Posterior cingulate gyrus (tissue), 11 donors: ENCODE data around the gene CRYBG1.
A peak's percentile ranks its signal among the peaks of the same experiment; 100 is the strongest.

Source experiments
- DNase-seq, 10 donors: peaks; one replicate each; pipeline versions ENCODE4 v3.0.0 to v3.0.0-alpha.2; 2020 to 2021; ENCODE audit warnings: mixed read lengths in 3 of 10
- intact Hi-C: fragments of 100-400 bp; cut with DNase I; formaldehyde crosslinking; loops from one replicate; pipeline ENCODE4 v1.15.1; 2023

The CRYBG1 gene

DNA sequence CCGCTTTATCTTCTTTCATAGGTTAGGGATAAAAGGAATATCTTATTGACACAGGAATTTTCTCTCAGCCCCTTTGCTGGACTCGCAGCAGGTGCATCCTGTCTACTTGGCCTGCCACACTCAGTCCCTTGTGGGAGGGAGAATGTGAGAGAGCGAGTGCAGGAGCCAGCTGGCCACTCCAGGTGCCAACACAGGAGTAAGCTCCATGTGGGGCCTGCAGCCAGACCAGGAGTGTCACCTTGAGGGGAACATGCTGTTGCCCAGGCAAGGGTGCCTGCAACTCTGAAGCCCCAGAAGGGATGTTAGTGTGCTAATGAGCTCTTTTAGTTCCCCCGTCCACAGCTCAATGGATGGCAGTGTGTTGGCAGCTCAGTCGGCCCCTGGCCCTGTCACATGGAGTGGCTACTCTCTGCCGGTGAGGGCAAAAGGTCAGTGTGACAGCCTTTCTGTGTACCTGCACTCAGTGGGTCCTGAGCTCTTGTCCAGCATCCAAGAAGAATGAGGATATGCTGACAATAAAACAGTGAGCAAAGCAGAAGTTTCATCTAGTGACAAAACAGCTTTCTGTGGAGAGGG, 57.1 kb downstream of the CRYBG1 start:
- intact Hi-C loops, result no loop called here
- DNase-seq, result peak in 1 of 10 donors; percentile 21

DNA sequence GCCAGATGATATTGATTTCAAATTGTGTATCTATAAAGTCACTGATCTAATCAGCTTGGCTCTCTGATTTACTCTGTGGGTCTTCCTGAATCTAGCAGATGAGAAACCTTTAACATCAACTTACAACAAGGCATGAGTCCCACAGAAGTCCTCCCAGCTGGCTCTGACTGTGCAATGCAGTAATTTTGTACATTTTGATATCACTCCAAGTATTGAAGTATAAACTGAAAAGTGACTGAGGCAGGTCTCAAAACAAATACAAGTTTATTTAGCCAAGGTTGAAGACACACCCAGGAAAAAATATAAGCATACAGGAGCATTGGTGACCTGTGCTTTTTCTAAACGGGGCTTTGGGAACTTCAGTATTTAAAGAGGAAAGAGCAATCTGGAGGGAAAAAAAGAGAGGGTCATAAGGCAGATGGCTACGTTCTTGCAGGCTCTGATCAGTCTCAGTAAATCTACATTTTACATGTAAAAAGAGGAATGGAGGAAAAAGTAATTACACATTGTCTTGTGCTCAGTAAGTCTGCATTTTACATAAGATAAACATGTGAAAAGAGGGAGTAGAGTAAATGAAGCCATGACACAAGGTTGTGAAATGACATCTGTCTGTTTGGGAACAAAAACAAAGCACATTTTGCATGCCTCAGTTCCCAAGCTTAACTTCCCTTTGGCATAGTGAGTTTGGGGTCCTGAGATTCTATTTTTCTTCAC, 59.5 kb downstream of the CRYBG1 start:
- intact Hi-C loops, result no loop called here
- DNase-seq, result no peak

DNA sequence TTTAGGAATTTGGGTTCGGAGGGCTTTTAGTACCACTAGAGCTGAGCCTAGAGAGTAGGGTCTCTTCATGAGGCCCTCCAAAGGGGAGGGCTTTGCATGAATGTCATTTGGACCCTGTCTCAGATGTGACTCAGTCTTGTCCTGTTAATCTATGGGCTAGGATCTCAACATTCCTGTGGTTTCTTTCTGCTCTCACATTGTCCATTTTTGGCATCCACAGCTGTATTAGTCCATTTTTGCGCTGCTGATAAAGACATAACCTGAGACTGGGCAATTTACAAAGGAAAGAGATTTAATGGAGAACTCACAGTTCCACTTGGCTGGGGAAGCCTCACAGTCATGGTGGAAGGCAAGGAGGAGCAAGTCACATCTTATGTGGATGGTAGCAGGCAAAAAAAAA, 61.0 kb downstream of the CRYBG1 start:
- intact Hi-C loops, result no loop called here
- no peak for DNase-seq

DNA sequence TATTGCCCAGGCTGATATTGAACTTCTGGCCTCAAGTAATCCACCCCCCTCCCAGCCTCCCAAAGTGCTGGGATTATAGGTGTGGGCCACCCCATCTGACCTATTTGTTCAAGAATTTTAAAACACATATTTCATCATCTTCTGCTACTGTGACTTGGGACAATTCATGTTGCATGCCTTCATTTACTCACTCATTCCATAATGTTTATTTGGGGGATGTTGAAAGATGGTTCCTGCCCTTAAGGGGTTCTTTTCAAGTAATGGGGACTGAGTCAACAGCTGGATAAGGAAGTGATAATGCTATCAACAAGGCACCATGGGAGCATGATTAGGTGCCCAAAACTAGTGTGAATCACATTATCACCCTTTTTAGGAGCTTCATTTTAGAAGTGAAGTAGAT, 62.0 kb downstream of the CRYBG1 start:
- intact Hi-C loops, result no loop called here

DNA sequence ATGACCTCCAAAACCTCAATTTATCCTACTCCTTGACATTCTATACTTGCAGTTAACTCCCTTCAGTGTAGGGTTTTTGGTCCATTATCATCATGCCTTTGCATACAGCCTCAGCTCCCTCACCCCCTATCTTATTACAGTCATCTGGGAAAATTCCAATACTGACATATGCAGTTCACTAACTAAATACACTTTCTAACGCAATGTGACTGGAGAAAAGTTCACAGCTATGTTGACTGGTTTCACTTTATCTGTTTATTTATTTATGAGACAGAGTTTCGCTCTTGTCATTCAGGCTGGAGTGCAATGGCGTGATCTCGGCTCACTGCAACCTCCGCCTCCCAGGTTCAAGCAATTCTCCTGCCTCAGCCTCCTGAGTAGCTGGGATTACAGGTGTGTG, 64.9 kb downstream of the CRYBG1 start:
- DNase-seq, result no peak
- intact Hi-C loops, result no loop called here

More for the DNA sequence above, 62.0 kb downstream of the CRYBG1 start:
- DNase-seq, result no peak

DNA sequence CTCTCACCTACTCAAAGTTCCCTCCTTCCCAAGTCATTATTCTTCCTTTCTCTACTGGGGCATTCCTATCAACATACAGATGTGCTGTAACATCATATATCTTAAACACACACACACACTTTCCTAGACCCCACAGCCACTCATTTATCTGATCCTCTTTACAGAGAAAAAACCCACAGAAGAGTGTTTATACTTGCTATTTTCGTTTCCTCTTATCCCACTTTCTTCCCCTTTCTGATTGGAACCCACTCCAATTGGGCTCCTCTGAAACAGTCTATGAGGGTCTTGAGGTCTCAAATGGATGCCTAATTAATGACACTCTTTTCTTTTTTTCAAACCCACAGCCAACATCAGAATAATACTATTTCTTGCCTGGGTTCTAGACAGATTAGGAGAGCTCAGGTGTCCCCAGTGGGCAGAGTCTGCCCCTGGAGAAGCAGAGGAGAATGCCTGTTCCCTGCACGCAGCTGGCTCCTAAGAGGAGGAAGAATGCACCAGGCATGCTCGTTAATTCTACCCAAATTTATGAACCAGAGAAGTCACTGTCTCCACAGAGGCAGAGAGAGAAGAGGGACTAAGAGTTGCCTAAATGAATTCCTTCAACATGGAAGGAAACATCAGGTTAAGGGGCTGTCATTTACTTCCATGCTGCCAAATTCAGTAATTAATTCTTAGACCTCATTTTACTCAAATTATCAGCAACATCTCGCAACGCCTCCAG, 65.9 kb downstream of the CRYBG1 start:
- intact Hi-C loops, result no loop called here

DNA sequence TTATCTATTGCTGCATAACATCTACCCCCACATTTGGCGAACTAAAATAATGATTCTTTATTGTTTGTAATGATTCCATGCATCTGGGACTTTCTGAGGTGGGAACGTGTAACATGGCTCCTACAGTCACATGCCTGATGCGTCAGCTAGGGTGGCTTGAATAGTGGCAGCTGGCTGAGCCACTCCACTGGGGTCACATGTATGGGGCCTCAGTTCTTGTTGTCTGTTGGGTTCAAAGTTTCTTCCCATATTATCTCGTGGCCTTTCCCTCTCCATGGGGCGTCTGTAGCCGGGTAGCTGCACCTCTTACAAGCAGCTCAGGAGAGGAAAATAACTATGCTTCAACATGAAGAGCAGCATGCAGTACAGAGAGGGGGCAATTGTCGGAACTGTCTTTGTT, 69.9 kb downstream of the CRYBG1 start:
- intact Hi-C loops, result no loop called here

More for the DNA sequence above, 65.9 kb downstream of the CRYBG1 start:
- no peak for DNase-seq

DNA sequence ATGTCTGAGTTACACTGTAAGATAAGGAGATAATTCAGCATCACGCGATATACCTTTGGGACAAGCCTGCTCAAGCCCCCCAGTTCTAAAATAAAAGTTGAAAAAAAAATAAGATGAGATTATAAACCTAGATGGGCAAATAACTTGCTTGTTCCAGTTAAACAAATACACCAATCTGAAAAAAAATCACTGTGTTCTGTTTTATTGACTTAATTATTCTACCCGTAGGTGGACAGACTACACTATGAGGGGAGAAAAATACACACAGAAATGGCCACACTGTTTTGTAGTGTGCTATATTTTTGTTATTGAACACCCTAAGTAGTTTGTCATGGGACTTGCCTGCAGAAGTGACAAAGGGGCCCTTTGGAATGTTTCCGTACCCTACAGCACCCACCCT, 70.9 kb downstream of the CRYBG1 start:
- intact Hi-C loops, result no loop called here
- DNase-seq, result no peak

More for the DNA sequence above, 69.9 kb downstream of the CRYBG1 start:
- no peak for DNase-seq

DNA sequence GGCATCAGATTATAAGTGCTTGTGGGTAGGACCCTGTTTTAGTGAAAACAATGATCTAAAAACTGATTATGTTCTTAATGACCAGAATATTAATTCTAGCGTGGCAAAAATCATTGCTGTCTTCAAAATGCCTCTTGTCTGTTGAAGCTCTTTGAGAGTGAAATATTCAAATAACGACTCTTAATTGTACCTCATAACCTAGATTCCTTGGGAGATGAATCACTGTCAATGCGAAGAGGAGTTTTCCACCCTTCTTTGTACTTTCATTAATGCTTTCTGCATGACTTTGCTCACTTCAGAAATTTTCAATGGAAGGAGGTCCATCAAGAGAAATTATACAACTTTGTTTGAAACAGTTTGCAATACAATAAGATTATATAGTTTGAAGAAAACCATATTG, 71.5 kb downstream of the CRYBG1 start:
- DNase-seq, result no peak
- intact Hi-C loops, result no loop called here

DNA sequence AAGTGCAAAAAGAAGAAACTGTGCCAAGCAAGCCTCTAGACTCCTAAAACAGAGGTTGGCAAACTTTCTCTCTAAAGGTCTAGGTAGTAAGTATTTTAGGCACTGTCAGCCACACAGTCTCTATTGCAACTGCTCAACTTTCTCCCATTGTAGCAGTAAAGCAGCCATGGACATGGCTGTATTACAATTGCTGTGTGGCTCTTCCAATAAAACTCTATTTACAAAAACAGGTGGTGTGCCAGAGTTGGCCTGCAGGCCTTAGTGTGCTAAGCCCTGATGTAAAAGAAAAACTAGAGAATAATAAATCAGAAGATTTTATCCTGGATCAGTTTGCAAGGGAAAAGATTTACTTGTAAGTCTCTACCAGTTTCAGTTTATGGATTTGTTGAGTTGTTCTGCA, 74.0 kb downstream of the CRYBG1 start:
- DNase-seq, result no peak
- intact Hi-C loops, result no loop called here

DNA sequence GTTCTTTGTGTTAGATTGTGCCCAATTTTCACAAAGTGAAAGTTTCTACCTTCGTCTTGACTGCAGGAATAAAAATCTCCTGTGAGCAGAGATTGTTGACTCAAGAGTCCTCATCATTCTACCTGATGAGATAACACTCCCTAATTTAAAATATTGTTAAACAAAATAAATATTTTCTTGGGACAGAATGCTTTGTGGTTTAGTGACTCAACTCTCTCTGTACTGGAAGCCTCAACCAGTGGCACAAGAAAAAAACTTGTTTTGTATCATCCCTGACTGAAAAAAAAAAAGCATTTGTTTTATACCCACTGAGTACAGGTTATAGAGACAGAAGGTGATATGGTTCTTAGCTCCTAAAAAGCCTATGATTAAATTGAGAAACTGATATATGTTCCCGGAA, 78.9 kb downstream of the CRYBG1 start:
- intact Hi-C loops, result no loop called here
- DNase-seq, result no peak

DNA sequence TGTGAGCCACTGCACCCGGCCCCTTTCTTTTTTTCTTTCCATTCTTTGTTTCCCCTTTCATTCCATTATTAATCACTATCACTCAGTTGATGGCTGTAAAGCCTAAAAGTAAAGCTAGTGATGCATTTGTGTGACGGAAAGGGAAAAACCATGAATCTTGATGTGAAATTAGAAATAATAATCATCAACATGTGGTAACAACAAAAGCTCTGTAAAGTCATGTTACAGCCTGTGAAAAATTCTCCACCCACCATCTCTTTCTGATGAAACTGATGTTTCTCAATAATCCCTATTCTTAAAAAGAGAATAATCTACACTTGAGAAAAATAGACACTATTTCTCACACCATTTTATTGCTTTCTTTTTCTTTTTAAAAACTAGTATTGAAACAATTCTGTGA, 80.0 kb downstream of the CRYBG1 start:
- DNase-seq, result no peak
- intact Hi-C loops, result no loop called here

DNA sequence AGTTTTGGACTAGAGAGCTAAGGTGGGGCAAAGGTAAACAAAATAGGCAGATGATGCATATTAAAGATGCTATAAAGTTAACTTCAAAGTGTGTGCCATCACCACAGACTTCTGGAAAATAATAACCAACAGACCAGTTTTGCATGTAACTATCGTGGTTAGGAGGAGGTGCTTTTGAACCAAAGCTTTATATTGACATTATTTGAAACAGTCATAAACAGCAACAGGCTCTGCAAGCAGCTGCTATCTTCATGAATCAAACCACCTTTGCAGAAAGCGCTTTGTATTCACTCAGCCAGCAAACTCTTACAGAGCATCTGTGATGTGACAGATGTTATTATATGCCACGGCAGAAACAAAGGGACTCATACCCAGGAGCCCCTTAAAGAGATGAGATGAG, 81.9 kb downstream of the CRYBG1 start:
- no peak for DNase-seq
- intact Hi-C loops, result no loop called here

DNA sequence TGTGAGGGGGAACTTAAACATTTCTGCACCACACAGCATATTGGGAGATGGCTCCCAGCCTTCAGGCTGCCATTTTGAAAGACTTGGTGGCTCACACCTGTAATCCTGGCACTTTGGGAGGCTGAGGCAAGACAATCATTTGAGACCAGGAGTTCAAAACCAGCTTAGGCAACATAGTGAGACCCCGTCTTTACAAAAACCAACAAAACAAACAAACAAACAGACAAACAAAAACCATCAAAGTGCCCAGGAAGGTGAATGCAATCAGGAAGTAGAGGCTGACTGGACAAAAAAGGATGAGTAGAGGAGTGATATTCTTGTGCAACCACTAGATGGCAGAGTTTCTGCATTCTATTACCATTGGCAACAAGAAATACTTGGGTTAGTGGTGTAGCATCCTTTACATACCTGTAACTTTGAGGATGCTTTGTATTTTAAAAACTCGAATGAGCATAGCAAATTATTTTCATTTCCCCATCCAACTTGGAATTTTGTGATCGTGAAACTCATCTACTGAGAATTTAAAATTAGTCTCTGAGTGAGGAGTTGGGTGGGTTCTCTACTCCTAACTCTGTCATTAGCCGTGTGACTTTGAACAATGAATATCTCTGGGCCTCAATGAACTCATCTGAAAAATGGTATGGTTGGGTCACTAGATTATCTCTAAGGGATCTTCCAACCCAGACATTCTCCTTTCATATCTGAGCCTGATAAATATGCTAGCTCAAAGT, 84.4 kb downstream of the CRYBG1 start:
- intact Hi-C loops, result loop anchor here (1.0 kb wide), 2 partner anchors 121 to 534 kb away; no protein-coding TSS in a partner anchor
- DNase-seq, result no peak

DNA sequence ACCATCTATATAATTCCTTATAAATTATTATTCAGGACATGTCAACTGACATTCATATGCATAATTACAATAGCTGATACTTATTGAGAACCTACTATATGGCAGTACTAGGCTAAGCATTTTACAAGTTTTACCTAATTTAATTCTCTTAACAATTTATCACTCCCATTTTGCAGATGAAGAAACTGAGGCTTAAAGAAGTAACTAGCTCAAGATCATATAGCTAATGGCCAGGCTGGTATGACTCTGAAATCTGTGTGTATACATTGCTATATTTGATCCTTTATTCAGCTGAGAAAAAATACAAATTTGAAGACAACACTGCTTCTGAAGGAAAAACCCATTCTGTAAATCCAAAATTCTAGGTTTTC, 85.0 kb downstream of the CRYBG1 start:
- intact Hi-C loops, result loop anchor here (1.0 kb wide), 2 partner anchors 121 to 534 kb away; no protein-coding TSS in a partner anchor
- DNase-seq, result no peak

DNA sequence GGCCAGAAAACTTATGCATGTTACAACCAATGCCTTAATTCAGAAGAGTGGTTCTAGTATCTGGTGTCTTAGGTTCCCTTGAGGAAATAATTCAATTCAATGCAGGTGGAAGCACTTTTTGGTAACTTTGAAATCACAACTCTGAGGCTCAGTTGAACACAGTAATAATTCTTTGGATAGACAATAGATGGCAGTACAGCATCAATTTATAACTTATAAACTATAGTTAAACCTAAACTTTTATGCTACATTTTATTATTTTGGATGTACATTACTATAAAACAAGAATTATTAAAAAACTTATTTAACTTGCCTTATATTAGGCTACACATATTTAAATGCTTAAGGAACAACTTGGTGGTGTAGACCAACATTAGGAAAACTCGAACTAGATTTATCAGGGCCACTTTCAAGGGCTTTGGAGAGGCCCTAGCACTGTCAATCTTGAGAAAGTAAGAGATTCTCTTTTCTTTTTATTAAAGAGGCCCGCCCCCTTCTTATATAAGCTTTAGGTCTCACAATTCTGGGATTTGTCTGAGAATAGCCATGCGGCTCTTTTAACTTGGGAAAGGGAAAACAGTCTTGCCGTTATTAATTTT, 85.9 kb downstream of the CRYBG1 start:
- intact Hi-C loops, result no loop called here
- DNase-seq, result no peak

DNA sequence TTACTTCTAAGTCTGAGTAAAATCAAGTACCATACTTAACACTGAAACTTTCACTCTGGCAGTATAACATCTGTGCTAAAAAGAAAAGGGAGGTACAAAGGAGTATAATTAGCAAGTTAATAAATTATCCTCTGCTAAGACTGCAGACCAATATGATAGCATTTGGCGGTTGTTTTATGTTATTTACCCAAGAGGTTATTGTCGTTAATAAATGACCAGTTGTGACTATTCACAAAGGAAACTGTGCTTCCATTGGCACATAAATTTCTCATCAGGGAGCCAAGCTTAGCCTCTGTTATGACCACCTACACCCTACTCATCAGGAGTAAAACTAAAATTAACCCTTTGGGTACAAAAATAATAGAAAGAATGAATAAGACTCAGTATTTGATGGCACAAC, 86.5 kb downstream of the CRYBG1 start:
- intact Hi-C loops, result no loop called here
- no peak for DNase-seq

DNA sequence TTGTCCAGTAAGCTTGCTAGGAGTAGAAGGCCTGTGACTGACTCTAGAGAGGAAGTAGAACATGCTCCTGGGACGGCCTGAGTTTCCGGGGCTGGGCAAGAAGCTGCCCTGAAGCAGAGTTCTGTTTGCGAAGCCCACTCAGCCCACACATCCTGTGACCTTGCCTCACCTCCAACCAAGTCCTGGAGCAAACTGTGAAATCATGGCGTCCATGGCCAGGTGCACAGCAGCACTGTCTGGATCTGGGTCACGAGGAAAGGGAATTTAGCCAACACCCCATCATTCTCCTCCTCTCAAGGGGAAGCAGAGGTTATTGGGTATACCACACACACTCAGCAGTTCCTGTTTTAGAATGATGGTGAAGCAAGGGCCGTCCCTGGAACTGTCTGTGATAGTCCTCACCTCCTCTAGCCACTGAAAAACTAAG, 87.5 kb downstream of the CRYBG1 start:
- DNase-seq, result peak in 2 of 10 donors; percentile 9 to 78
- intact Hi-C loops, result no loop called here

DNA sequence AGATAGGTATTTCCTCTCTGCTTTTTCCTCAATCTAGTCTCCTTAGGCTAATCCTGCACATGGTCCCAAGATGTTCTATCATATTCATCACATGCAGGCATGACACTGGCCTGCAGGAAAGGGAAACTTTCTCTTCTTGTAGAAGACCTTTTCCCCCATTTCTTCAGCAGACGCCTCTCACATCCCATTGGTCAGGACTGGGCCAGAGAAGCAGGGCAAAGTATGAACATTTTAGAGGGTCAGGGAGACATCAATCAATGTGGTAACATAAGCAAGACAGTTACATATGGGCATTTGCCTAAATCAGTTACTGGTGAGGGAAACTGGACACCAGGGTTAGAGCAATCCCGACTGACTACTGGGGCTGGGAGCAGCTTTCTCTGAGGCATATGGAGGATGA, 90.1 kb downstream of the CRYBG1 start:
- no peak for DNase-seq
- intact Hi-C loops, result no loop called here

DNA sequence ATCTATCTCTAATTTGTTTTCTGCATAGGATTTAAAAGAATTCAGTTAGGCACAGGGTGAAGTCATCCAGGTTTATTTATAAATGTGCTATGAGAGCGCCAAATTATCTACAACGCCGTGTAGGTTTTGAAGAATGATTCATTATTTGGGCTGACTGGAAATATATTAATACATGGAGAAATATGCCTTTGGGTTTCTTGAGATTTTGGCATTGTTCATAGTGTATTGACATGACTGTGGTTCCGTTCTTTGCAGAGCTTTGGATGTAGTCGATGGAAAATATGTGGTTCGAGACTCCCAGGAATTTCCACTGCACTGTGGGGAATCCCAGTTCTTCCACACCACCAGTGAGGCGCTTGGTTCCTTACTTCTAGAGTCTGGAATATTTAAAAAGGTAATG, 90.9 kb downstream of the CRYBG1 start:
- DNase-seq, result no peak
- intact Hi-C loops, result no loop called here

DNA sequence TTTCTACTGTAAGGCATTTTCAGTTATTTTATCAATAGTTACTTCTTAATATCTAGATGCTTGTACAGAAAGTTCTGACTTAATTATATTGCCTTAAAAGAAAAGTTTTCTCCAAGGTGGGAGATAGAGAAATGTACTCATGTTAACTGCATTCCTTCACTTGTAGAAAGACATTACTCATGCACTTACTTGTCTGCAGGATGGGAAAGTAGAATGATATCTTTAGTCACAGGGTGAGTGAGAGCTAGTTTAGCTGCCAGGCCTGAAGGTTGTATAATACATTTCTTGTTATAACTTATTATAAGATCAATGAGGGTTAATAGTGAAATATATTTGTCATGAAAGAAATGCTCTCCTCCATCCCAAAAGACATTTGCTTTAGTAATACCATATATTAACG, 92.1 kb downstream of the CRYBG1 start:
- intact Hi-C loops, result no loop called here

More for the DNA sequence above, 92.1 kb downstream of the CRYBG1 start:
- DNase-seq, result no peak
